ENCODE data around the gene SHMT2. TPM values are rescaled to one million over a fixed set of nuclear protein-coding genes. Genes with fewer than 3 reads are reported as not detected.

The SHMT2 gene
- total RNA-seq, 1 experiment from 2014 or later: 297 TPM

- no peak for TF ChIP-seq MLX (CRISPR knock-in tag; IDR thresholded peaks at IDR 0.05)
- TF ChIP-seq GRHL2 (CRISPR knock-in tag; IDR thresholded peaks at IDR 0.05; ENCODE audit: insufficient replicate concordance, severe bottlenecking): no peak
- TF ChIP-seq MXD4 (CRISPR knock-in tag; IDR thresholded peaks at IDR 0.05; ENCODE audit: borderline replicate concordance): no peak
- no peak for TF ChIP-seq ZSCAN18 (CRISPR knock-in tag; IDR thresholded peaks at IDR 0.05)
- TF ChIP-seq ZNF219 (CRISPR knock-in tag; IDR thresholded peaks at IDR 0.05; ENCODE audit: borderline replicate concordance): no peak
- no peak for TF ChIP-seq JUN (CRISPR knock-in tag; IDR thresholded peaks at IDR 0.05)
- TF ChIP-seq JAZF1 (CRISPR knock-in tag; IDR thresholded peaks at IDR 0.05): no peak
- no peak for TF ChIP-seq NFE2L1 (CRISPR knock-in tag; IDR thresholded peaks at IDR 0.05)
- no peak for TF ChIP-seq MAX (CRISPR knock-in tag; IDR thresholded peaks at IDR 0.05)
Observed at GRCh38 chr12:57260366-57260765, 30.9 kb downstream of the SHMT2 start (continued).

GRCh38 chr12:57261428-57261865, 31.9 kb downstream of the SHMT2 start:
- Mint-ChIP-seq H3K27ac (no peak overlapping the region), H3K4me1 (peaks cover 12% of the 10 kb centered on the region), H3K4me3 (no peak overlapping the region), H3K9me3 (no peaks in the 10 kb centered on the region), H3K27me3 (ENCODE audit: low read depth) (no peaks in the 10 kb centered on the region), H3K36me3 (peaks cover 15% of the 10 kb centered on the region)
- peak; percentile 73 for ATAC-seq
- TF ChIP-seq ZNF263 (CRISPR knock-in tag; IDR thresholded peaks at IDR 0.05; ENCODE audit: low read depth): peak; percentile 83; the same call in 1 of the 2 replicates
- TF ChIP-seq JUN (CRISPR knock-in tag; IDR thresholded peaks at IDR 0.05): no peak
- CTCF ChIA-PET: interaction anchor here (0.6 to 3.4 kb wide), 23 partner anchors 9 to 227 kb away, joined by 3 to 56 read pairs (median 5); partner anchors contain the start of genes GLI1, INHBE, LRP1 and STAC3
- no peak for DNase-seq (ENCODE audit: low spot score)
- POLR2A ChIA-PET: interaction anchor here (0.6 to 1.1 kb wide), 4 partner anchors 12 to 191 kb away, joined by 3 to 5 read pairs (median 5); no protein-coding TSS in a partner anchor

GRCh38 chr12:57262126-57262822, 32.8 kb downstream of the SHMT2 start:
- ChIA-PET CTCF (interaction anchor here (0.6 to 4.6 kb wide), 17 partner anchors 8 to 214 kb away, joined by 3 to 56 read pairs (median 15); partner anchors contain the start of genes GLI1, INHBE and STAC3), POLR2A (interaction anchor here (1.1 kb wide), 1 partner anchor 190 kb away, joined by 5 read pairs; no protein-coding TSS in a partner anchor)
- ATAC-seq: no peak
- Mint-ChIP-seq H3K27ac (no peak overlapping the region), H3K27me3 (ENCODE audit: low read depth) (no peaks in the 10 kb centered on the region), H3K9me3 (no peaks in the 10 kb centered on the region), H3K4me1 (peaks cover 12% of the 10 kb centered on the region), H3K4me3 (no peak overlapping the region), H3K36me3 (peaks cover 19% of the 10 kb centered on the region)
- no peak for DNase-seq (ENCODE audit: low spot score)
- no peak for TF ChIP-seq ZMAT4 (CRISPR knock-in tag; IDR thresholded peaks at IDR 0.05)
- no peak for TF ChIP-seq EMX1 (CRISPR knock-in tag; IDR thresholded peaks at IDR 0.05)
- TF ChIP-seq ATF1 (CRISPR knock-in tag; IDR thresholded peaks at IDR 0.05): no peak
- TF ChIP-seq MLX (CRISPR knock-in tag; IDR thresholded peaks at IDR 0.05): no peak
- TF ChIP-seq STAT6 (CRISPR knock-in tag; conservative IDR thresholded peaks at IDR 0.05; ENCODE audit: low read depth): no peak
- no peak for TF ChIP-seq IRF1 (CRISPR knock-in tag; IDR thresholded peaks at IDR 0.05)
- TF ChIP-seq, protein P1, sequence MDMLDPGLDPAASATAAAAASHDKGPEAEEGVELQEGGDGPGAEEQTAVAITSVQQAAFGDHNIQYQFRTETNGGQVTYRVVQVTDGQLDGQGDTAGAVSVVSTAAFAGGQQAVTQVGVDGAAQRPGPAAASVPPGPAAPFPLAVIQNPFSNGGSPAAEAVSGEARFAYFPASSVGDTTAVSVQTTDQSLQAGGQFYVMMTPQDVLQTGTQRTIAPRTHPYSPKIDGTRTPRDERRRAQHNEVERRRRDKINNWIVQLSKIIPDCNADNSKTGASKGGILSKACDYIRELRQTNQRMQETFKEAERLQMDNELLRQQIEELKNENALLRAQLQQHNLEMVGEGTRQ (CRISPR knock-in tag; IDR thresholded peaks at IDR 0.05): no peak
- TF ChIP-seq, protein P2, sequence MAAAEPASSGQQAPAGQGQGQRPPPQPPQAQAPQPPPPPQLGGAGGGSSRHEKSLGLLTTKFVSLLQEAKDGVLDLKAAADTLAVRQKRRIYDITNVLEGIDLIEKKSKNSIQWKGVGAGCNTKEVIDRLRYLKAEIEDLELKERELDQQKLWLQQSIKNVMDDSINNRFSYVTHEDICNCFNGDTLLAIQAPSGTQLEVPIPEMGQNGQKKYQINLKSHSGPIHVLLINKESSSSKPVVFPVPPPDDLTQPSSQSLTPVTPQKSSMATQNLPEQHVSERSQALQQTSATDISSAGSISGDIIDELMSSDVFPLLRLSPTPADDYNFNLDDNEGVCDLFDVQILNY (CRISPR knock-in tag; IDR thresholded peaks at IDR 0.05): no peak
- no peak for TF ChIP-seq ZBTB43 (CRISPR knock-in tag; IDR thresholded peaks at IDR 0.05)
- no peak for TF ChIP-seq GABPB1 (CRISPR knock-in tag; IDR thresholded peaks at IDR 0.05)
- TF ChIP-seq TCF7 (CRISPR knock-in tag; IDR thresholded peaks at IDR 0.05; ENCODE audit: low read depth): no peak
- no peak for TF ChIP-seq RELA (CRISPR knock-in tag; IDR thresholded peaks at IDR 0.05; ENCODE audit: borderline replicate concordance)
